ENCODE data around the gene SLC10A7.

DNA sequence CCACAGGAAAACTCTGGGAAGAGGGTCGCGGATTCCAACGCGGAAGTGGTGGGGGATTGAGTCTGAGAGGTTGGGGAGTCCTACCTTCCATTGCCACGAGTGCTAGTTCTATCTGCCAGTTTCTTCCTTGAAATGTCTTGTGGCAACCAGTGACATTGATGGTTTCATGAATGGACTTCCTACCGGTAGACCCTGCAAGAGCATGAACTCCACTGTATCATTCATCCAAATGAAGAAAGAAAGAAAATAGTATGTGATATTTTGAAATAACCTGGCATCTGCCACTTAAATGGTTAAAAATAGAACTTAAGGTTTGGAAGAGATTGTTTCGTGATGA is 1.1 kb upstream of the SLC10A7 start:
- TF ChIP-seq, protein P1, sequence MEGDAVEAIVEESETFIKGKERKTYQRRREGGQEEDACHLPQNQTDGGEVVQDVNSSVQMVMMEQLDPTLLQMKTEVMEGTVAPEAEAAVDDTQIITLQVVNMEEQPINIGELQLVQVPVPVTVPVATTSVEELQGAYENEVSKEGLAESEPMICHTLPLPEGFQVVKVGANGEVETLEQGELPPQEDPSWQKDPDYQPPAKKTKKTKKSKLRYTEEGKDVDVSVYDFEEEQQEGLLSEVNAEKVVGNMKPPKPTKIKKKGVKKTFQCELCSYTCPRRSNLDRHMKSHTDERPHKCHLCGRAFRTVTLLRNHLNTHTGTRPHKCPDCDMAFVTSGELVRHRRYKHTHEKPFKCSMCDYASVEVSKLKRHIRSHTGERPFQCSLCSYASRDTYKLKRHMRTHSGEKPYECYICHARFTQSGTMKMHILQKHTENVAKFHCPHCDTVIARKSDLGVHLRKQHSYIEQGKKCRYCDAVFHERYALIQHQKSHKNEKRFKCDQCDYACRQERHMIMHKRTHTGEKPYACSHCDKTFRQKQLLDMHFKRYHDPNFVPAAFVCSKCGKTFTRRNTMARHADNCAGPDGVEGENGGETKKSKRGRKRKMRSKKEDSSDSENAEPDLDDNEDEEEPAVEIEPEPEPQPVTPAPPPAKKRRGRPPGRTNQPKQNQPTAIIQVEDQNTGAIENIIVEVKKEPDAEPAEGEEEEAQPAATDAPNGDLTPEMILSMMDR (IDR thresholded peaks at IDR 0.05) = no peak
- TF ChIP-seq POLR2A (IDR thresholded peaks at IDR 0.05) = no peak
